Fibroblast of skin of left quadriceps (primary cell): ENCODE data around the gene HEATR3.

Experiments
- DNase-seq, 2 experiments: peaks; one replicate each; pipeline ENCODE4 v3.0.0-alpha.2; 2013; ENCODE audit warnings: low read depth in 2 of 2

HEATR3 gene

DNA sequence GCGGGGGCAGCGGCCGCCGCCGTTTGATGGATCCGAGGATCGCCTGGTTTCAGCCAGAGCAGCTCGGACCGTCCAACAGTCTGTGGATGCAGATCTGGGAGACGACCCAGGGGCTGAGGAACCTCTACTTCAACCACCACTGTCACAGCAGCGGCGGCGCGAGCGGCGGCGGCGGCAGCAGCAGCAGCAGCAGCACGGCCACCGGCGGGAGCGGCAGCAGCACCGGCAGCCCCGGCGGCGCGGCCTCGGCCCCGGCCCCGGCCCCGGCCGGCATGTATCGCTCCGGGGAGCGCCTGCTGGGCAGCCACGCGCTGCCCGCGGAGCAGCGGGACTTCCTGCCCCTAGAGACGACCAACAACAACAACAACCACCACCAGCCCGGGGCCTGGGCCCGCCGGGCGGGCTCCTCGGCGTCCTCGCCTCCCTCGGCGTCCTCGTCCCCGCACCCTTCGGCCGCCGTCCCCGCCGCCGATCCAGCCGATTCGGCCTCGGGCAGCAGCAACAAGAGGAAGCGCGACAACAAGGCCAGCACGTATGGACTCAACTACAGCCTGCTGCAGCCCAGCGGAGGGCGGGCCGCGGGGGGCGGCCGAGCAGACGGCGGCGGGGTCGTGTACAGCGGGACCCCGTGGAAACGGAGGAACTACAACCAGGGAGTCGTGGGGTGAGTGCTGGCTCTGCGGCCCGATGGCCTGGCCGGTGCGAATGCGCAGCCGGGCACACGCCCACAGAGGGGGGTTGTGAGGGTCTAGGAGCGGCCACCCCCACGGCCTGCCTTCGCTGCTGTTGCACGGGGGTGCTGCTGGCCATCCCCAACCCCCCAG lies 88.0 kb downstream of the HEATR3 start:
- no peak for DNase-seq

GRCh38 chr16:50154420-50154950 lies 88.7 kb downstream of the HEATR3 start:
- no peak for DNase-seq

GRCh38 chr16:50155925-50156324 lies 90.2 kb downstream of the HEATR3 start:
- DNase-seq = no peak
